ENCODE results near the gene TFRC.
"Not testable (repeated sequence)": the region's sequence is repeated elsewhere in the genome, so short reads cannot be mapped to it uniquely, and the experiment has no call there.

The TFRC gene

DNA sequence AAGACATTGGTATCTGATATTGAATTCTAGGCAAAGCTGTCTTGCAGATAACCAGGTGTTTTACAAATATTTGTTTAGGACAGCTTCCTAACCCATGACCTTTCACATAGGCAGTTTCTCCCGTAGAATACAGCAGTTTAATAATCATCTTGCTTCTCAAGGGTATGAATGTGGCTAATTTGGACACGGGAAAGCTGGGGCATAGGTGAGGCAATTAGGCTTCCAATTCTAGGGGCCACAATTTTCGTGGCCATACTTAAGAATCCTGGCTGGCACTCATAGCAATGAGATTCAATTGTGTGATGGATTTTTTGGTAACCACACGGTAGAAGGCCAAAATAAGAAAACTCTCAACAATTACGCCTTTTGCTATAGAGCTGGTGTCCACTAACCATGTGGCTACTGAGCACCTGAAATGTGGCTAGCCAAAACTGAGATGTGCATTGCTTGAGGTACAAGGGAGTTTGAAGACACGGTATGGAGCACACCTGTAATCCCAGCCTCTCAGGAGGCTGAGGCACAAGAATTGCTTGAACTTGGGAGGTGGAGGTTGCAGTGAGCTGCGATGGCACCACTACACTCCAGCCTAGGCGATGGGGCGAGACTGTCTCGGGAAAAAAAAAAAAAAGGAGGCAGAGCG lies 34.4 kb downstream of the TFRC start:
- no peak for DNase-seq

DNA sequence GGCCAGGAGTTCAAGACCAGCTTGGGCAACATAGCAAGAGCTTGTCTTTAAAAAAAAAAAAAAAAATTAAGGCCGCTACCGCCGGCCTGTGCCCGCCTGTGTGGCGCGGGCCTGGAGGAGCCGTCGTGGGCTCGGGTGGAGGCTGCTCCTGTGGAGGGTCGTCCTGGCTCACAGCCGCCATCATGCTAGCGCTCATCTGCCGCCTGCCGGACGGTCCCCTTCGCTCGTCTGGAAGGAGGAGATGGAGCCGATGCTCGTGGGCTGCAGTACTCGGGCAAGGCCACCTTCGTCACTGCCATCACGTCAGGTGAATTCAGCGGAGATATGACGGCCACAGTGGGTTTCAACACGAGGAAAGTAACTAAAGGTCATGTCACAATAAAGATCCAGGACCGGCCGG lies 37.4 kb downstream of the TFRC start:
- DNase-seq: no peak

GRCh38 chr3:196042673-196043072 lies 39.2 kb downstream of the TFRC start:
- no peak for DNase-seq

DNA sequence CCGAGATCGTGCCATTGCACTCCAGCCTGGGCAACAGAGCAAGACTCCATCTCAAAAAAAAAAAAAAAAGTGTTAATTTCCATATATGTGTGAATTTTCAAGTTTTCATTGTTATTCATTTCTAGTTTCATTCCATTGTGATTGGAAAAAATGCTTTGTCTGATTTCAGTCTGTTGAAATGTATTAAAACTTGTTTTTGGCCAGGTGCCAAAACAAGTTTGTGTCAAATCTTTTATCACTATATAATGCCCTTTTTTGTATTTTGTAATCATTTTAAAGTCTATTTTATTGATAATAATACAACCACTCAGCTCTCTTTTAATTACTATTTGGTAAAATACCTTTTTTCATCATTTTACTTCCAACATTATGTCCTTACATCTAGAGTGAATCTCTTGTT lies 42.5 kb downstream of the TFRC start:
- DNase-seq: no peak

GRCh38 chr3:196026059-196026458 lies 55.8 kb downstream of the TFRC start:
- DNase-seq: not testable (repeated sequence)

DNA sequence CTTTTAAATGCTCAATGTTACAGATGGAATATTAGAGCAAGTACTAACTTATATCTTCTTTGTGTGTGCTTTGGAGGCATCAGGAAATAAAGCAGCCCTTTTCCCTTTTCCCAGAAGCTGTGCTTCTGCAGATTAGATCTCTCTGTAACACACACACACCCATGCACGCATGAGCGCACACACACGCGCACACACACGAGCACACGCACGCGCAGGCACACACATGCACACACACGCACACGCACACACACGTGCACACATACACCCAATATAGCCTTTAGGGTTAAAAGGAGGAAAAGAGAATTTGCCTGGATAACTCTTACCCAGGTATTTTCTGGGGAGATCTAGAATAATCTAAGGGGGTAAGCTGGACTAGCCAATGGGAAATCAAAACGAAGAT lies 56.9 kb downstream of the TFRC start:
- DNase-seq: no peak

DNA sequence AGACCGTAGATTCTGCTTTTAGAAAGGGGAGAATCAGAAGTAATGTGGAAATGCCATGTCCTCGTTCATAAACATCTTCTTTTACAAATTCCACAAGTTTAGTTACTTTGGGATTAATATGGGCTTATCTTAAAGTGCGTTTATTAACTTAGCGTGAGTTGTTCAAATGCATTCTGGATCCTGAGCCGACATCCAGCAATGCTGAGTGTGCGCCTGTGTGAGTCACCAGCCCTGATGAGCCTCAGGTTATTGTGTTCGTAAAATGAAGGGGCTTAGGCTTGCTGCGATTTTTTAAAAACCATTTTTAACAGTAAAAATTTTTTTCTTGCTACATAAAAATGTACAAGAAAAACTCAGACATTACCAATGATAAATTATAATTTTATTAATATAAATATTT lies 57.9 kb downstream of the TFRC start:
- no peak for DNase-seq

DNA sequence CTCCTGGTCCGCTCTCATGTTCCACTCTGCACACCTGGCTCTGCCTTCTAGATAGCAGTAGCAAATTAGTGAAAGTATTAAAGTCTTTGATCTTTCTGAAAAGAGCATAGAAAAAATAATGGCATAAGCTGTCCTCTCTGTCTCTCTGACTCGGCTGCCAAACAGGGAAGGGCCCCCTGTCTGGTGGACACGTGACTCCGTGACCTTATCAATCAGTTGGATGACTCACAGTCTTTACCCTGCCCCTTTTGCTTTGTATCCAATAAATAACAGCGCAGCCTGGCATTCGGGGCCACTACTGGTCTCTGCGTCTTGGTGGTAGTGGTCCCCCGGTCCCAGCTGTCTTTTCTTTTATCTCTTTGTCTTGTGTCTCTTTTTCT lies 59.4 kb downstream of the TFRC start:
- not testable (repeated sequence) for DNase-seq

- no peak for DNase-seq
These were observed 61.5 kb downstream of the TFRC start for GRCh38 chr3:196020373-196020772.

DNA sequence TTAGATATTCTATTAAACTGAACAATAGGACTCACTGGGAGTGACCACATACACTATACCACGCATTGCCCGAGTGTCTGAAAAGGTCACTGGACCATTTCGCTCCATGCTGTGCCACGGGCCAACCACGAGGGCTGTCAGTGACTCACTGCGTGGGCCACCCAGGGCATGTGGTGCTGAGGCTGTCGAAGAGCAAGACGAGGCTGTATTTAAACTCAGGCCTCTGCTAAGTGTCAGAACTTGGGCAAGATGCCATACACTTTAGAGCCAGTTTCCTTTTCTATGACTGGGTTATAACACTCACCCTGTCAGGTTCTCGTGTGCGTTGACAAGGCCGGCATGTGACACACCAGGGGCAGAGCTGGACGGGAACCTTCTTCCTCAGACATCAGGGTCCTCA lies 62.3 kb downstream of the TFRC start:
- not testable (repeated sequence) for DNase-seq

- not testable (repeated sequence) for DNase-seq
These were observed 63.7 kb downstream of the TFRC start for GRCh38 chr3:196018159-196018558.

DNA sequence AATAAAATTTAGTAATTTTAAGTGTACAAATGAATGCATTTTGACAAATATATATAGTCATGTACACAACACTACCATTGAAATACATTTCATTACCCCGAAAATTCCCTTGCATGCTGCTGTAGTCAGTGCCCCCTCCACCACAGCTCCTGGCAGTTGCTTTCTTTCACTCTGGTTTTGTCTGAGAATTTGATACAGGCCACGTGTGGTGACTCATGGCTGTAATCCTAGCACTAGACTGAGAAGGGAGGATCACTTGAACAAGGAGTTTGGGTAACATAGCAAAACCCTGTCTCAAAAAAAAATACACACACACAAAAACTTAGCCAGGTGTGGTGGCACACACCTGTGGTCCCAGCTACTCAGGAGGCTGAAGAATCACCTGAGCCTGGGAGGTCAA lies 65.4 kb downstream of the TFRC start:
- peak; percentile 66 for DNase-seq

DNA sequence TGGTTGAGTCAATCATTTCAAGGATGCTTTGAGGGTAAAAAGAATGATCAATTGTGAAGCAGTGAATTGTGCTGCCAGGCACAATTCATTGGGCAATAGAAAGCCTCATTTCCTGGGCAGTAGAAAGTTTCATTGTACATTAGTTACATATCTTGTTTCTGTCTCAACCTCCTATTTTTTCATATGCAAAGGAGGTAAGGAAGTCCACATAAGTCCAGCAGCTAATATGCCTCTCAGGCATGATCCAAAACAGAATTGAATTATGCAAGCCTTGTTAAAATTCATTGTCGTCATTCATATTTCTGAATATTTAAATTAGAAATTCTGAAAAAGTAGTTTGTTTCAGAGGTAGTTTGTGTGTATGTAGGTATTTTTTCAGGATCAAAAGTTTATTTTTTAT lies 65.8 kb downstream of the TFRC start:
- DNase-seq: no peak

- no peak for DNase-seq
These were observed 68.1 kb downstream of the TFRC start for GRCh38 chr3:196013587-196014487.

- no peak for DNase-seq
These were observed 68.9 kb downstream of the TFRC start for GRCh38 chr3:196012941-196013476.

DNA sequence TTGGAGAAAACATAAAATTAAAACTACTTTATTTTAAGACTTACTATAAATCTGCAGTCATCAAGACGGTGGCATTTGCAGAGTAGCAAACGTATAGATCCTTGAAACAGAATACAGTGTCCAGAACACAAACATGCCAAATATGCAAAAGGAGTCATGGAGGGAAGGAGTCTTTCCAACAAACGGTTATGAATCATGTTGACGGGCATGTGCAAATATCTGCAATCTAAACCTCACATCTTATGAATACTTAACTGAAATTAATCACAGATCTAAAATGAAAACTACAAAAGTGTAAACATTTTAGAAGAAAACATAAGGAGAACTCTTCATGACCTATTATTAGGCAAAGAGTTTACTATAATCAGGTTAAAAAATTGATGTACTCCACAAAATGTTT lies 69.4 kb downstream of the TFRC start:
- peak; percentile 51 for DNase-seq

DNA sequence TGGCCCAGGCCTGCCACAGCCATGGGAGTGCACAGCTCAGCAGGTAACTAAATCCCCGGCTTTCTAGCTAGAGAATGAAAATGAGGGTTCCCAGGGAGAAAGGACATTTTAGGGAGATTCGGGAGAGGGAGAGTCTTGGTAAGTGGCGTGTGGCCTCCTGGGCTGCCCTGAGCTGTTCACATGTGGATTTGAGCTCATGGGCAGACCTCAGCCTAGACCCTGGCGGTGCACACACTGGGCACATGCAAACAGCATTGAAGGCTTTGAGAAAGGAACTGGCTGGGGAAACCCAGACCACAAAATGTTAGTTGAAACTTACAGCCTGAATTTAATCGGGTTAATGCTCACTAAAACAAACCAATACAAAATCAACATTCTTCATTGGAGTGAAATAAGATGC lies 72.4 kb downstream of the TFRC start:
- no peak for DNase-seq

GRCh38 chr3:196008929-196009328 lies 73.0 kb downstream of the TFRC start:
- no peak for DNase-seq

- DNase-seq: no peak
These were observed 73.5 kb downstream of the TFRC start for GRCh38 chr3:196008387-196008786.

DNA sequence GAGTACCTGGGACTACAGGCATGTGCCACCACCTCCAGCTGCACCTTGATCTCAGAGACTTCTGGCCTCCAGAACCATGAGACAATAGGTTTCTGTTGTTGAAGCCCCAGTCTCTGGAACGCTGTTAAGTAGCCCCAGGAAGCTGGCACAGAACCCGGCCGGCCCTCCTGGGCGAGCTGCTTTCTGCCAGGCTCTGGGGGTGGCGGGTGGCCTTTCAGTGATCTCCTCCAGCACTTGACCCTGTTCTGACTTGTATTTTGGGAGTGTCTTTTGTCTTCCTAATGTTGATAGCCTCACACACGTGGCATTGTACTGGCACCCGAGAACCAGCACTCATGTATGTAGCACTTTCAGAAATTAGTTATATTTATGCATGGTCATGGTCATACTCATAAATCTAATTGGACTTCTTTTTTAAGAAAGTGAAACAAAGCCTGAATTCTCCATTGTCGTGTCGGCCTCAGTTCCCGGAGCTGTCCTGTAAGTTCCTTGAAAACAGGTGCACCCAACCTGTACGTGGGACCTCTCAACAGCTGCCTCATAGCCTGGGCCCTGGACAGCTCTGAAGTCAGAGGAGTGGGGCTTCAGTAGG lies 74.0 kb downstream of the TFRC start:
- DNase-seq: no peak

- not testable (repeated sequence) for DNase-seq
These were observed 76.6 kb downstream of the TFRC start for GRCh38 chr3:196005338-196005737.

DNA sequence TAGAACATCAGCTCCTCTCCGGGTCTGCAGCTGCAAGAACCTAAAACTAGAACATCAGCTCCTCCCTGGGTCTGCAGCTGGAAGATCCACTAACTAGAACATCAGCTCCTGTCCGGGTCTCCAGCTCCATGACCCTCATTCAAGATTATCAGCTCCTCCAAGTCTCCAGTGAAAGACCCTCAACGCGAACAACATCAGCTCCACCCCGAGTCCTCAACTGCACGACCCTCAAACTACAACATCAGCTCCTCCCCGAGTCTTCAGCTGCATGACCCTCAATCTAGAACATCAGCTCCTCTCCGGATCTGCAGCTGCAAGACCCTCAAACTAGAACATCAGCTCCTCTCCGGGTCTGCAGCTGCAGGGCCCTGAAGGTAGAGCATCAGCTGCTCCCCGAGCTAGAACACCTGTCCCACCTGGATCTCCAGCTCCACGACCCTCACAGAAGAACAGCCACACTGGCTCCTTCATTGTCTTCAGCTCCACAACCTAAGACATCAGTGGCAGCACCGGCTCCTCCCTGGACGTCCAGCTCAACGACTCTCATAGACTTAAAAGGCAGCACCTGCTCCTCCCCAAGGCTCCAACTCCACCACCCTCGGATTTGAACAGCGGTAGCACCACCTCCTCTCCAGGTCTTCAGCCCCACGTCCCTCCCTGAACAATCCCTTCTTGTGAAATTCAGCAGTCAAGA lies 77.4 kb downstream of the TFRC start:
- not testable (repeated sequence) for DNase-seq

DNA sequence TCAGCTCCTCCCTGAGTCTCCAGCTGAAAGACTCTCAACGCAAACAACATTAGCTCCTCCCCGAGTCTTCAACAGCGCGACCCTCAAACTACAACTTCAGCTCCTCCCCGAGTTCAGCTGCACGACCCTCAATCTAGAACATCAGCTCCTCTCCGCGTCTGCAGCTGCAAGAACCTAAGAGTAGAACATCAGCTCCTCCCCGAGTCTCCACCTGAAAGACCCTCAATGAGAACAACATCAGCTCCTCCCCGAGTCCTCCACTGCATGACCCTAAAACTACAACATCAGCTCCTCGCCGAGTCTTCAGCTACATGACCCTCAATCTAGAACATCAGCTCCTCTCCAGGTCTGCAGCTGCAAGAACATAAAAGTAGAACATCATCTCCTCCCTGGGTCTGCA lies 78.3 kb downstream of the TFRC start:
- DNase-seq: no peak
